UCSD-AML1 (cell line): ENCODE results near the gene ARHGEF26.
"Not testable (repeated sequence)": the region's sequence is repeated elsewhere in the genome, so short reads cannot be mapped to it uniquely, and the experiment has no call there.

ENCODE experiments used
- DNase-seq: peaks from one replicate; lab custom pipeline; 2025; ENCODE audit not compliant: unreplicated experiment; lab: John Stamatoyannopoulos, UW

ARHGEF26 gene

GRCh38 chr3:154120961-154121700 lies at the start of gene ARHGEF26:
TSS of gene ARHGEF26 (plus strand) at chr3:154121390. CDS start at chr3:154121993, 603 bp downstream.
- DNase-seq = peak; percentile 16

- no peak for DNase-seq
Observed at GRCh38 chr3:154074966-154075365, 46.2 kb upstream of the ARHGEF26 start.

- no peak for DNase-seq
Observed at GRCh38 chr3:154078672-154079071, 42.5 kb upstream of the ARHGEF26 start.

- no peak for DNase-seq
Observed at GRCh38 chr3:154081305-154081704, 39.9 kb upstream of the ARHGEF26 start.

- no peak for DNase-seq
Observed at GRCh38 chr3:154085071-154085470, 36.1 kb upstream of the ARHGEF26 start.

- DNase-seq = no peak
Observed at GRCh38 chr3:154085799-154086198, 35.4 kb upstream of the ARHGEF26 start.

- DNase-seq = no peak
Observed at GRCh38 chr3:154086286-154086685, 34.9 kb upstream of the ARHGEF26 start.

GRCh38 chr3:154087756-154088480 lies 33.3 kb upstream of the ARHGEF26 start:
- not testable (repeated sequence) for DNase-seq

- DNase-seq = peak; percentile 19
Observed at GRCh38 chr3:154089421-154090420, 31.5 kb upstream of the ARHGEF26 start.

GRCh38 chr3:154094051-154094450 lies 27.1 kb upstream of the ARHGEF26 start:
- DNase-seq = no peak

GRCh38 chr3:154095832-154096421 lies 25.3 kb upstream of the ARHGEF26 start:
- no peak for DNase-seq

GRCh38 chr3:154098376-154098775 lies 22.8 kb upstream of the ARHGEF26 start:
- no peak for DNase-seq

- no peak for DNase-seq
Observed at GRCh38 chr3:154100556-154100955, 20.6 kb upstream of the ARHGEF26 start.

- DNase-seq = no peak
Observed at GRCh38 chr3:154101250-154101649, 19.9 kb upstream of the ARHGEF26 start.

GRCh38 chr3:154102225-154102624 lies 19.0 kb upstream of the ARHGEF26 start:
- DNase-seq = no peak

- no peak for DNase-seq
Observed at GRCh38 chr3:154105218-154105975, 15.8 kb upstream of the ARHGEF26 start.

- DNase-seq = no peak
Observed at GRCh38 chr3:154111365-154111935, 9.7 kb upstream of the ARHGEF26 start.

GRCh38 chr3:154112146-154112852 lies 8.9 kb upstream of the ARHGEF26 start:
- no peak for DNase-seq

- no peak for DNase-seq
Observed at GRCh38 chr3:154113609-154114008, 7.6 kb upstream of the ARHGEF26 start.
